KMS-11 (cell line): ENCODE results near the gene NCKAP1.

Experiments used
- H2AFZ ChIP-seq: fragments of 200-600 bp; sonication (generic); 2 replicates; pipeline ENCODE4 v1.6.1; 2016; ENCODE audit warnings: antibody characterized with exemption, mixed run types, low read depth
- H3K27ac ChIP-seq: fragments of 200-600 bp; sonication (generic); 2 replicates; pipeline ENCODE4 v1.6.1; 2016; ENCODE audit warnings: mild to moderate bottlenecking, mixed run types
- H3K27me3 ChIP-seq: fragments of 200-600 bp; sonication (generic); 2 replicates; pipeline ENCODE4 v1.6.1; 2017; ENCODE audit warnings: mild to moderate bottlenecking, low read depth, mixed run types, moderate library complexity; ENCODE audit not compliant: insufficient read depth
- H3K36me3 ChIP-seq: fragments of 200-600 bp; sonication (generic); 2 replicates; pipeline ENCODE4 v1.6.1; 2017; ENCODE audit warnings: mild to moderate bottlenecking, mixed run types; ENCODE audit not compliant: insufficient read depth
- H3K4me1 ChIP-seq: fragments of 200-600 bp; sonication (generic); 2 replicates; pipeline ENCODE4 v1.6.1; 2016; ENCODE audit warnings: mild to moderate bottlenecking, low read depth, mixed run types; ENCODE audit not compliant: poor library complexity, severe bottlenecking
- H3K4me2 ChIP-seq: fragments of 200-600 bp; sonication (generic); 2 replicates; pipeline ENCODE4 v1.7.0; 2016; ENCODE audit warnings: mild to moderate bottlenecking, mixed run types
- H3K4me3 ChIP-seq: fragments of 200-600 bp; sonication (generic); IDR thresholded peaks from 2 replicates; pipeline ENCODE4 v1.6.1; 2017; ENCODE audit warnings: low read depth, low read length, mixed read lengths; ENCODE audit not compliant: insufficient read depth
- H3K79me2 ChIP-seq: fragments of 200-600 bp; sonication (generic); 2 replicates; pipeline ENCODE4 v1.6.1; 2016; ENCODE audit warnings: low read depth, mixed run types; ENCODE audit not compliant: insufficient read depth
- H3K9ac ChIP-seq: fragments of 200-600 bp; sonication (generic); 2 replicates; pipeline ENCODE4 v1.6.1; 2016; ENCODE audit warnings: mild to moderate bottlenecking, mixed run types
- H4K20me1 ChIP-seq: fragments of 200-600 bp; sonication (generic); 2 replicates; pipeline ENCODE4 v1.6.1; 2016; ENCODE audit warnings: mild to moderate bottlenecking, mixed run types; ENCODE audit not compliant: insufficient read depth
- TF ChIP-seq, protein P1 (sequence below): fragments of 200-600 bp; sonication (generic); conservative IDR thresholded peaks from 2 replicates; pipeline ENCODE4 v1.6.1; 2017; ENCODE audit warnings: low read depth, mild to moderate bottlenecking, antibody characterized with exemption, low read length, moderate library complexity, mixed read lengths

Gene NCKAP1

DNA sequence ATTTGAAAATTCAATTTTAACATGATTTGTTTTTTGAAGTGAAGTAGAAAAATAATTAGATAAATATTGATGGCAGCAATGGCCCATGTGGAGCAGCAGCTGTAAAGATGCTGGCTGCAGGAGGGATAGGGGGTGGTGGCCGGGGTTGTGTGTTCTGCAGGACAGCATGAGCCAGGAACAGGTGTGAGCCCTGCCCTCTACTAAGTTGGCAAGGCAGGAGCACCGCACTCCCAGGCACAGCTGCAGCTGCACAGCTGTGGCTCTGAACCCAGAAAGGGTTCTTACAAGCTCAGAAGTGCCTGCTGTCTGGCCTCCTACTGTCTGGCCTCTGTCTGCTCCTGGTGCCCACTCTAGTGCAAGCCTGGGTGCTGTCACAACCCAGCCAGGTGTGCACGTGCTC lies 30.3 kb upstream of the NCKAP1 start:
- Histone ChIP-seq H3K4me1 (no peaks in the 10 kb centered on the region), H3K36me3 (no peaks in the 10 kb centered on the region), H3K27ac (no peak overlapping the region), H3K79me2 (no peaks in the 10 kb centered on the region), H2AFZ (no peak overlapping the region), H4K20me1 (no peaks in the 10 kb centered on the region), H3K9ac (no peak overlapping the region), H3K27me3 (no peaks in the 10 kb centered on the region), H3K4me3 (no peak overlapping the region), H3K4me2 (no peak overlapping the region)
- TF ChIP-seq, protein P1, sequence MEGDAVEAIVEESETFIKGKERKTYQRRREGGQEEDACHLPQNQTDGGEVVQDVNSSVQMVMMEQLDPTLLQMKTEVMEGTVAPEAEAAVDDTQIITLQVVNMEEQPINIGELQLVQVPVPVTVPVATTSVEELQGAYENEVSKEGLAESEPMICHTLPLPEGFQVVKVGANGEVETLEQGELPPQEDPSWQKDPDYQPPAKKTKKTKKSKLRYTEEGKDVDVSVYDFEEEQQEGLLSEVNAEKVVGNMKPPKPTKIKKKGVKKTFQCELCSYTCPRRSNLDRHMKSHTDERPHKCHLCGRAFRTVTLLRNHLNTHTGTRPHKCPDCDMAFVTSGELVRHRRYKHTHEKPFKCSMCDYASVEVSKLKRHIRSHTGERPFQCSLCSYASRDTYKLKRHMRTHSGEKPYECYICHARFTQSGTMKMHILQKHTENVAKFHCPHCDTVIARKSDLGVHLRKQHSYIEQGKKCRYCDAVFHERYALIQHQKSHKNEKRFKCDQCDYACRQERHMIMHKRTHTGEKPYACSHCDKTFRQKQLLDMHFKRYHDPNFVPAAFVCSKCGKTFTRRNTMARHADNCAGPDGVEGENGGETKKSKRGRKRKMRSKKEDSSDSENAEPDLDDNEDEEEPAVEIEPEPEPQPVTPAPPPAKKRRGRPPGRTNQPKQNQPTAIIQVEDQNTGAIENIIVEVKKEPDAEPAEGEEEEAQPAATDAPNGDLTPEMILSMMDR, result no peak

DNA sequence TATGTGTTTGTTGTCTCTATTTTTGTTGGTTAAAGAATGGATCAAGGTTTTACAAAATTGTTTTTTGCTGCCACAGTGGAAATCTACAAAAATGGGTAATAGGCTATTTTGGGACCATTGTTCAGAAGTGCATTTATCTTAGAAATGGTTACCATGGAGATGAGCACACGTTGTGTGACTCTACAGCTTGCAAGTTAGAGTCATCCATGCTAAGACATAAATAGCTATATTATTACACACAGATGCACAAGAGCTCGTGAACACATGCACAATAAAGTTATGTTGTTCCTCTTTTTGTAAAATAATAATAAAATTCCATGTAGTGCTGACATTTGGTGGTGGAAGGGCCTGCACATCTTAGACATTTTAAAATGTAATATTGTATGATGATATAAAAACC lies 24.8 kb upstream of the NCKAP1 start:
- Histone ChIP-seq H3K4me2 (no peak overlapping the region; the same call in 1 of the 2 replicates), H3K9ac (no peak overlapping the region), H3K4me1 (peaks cover 18% of the 10 kb centered on the region), H3K27ac (no peak overlapping the region), H4K20me1 (no peaks in the 10 kb centered on the region), H3K27me3 (no peaks in the 10 kb centered on the region), H3K79me2 (no peaks in the 10 kb centered on the region), H2AFZ (no peak overlapping the region), H3K36me3 (no peaks in the 10 kb centered on the region), H3K4me3 (no peak overlapping the region)
- TF ChIP-seq, protein P1, result no peak

DNA sequence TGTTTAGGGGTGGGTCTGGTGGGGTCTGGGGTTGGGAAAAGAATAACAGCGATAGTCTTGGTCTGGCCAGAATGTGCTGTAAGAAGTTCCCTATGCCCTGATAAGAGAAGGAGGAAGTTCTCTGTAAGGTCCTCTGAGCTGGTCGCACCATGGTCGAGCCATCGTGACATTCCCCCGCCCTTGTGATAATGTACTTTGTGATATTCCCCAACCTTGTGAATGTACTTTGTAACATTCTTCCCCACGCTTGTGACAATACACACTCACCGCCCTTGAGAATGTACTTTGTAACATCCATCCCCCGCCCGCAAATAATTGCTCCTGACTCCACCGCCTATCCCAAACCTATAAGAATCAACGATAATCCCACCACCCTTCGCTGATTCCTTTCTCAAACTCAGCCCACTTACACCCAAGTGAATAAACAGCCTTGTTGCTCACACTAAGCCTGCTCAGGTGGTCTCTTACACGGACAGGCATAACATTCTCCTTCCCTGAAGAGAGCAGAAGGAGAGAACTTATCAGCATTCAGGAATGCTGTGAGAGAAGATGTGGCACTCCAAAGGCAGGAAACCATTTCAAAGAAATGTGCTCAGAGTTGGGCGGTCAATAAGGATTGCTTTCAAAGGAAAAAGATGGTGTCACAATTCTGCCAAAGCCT lies 22.4 kb upstream of the NCKAP1 start:
- Histone ChIP-seq H2AFZ (no peak overlapping the region), H3K9ac (no peak overlapping the region), H3K4me2 (no peak overlapping the region), H3K4me3 (no peak overlapping the region), H3K36me3 (no peaks in the 10 kb centered on the region), H4K20me1 (no peaks in the 10 kb centered on the region), H3K4me1 (peaks cover 36% of the 10 kb centered on the region), H3K79me2 (no peaks in the 10 kb centered on the region), H3K27me3 (no peaks in the 10 kb centered on the region), H3K27ac (no peak overlapping the region)
- TF ChIP-seq, protein P1, result no peak

DNA sequence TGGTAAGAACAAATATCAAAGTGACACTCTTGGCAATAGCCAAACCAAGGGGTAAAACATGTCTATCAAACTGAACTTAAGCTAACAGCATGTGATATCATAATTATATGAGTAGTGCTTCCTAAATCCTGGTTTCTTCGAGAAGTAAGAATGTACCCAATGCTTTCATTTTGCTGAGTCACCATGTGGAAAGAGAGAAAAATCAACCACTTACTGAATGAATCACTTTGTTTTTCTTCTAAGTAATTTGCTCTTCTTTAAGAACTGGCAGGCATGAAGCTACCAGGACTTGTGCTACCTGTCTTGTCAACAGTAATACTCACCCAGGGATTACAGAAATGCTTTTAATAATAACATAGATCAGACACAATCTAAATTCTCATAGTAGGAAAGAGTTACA lies 21.3 kb upstream of the NCKAP1 start:
- Histone ChIP-seq H3K27ac (no peak overlapping the region), H3K4me2 (no peak overlapping the region), H3K4me3 (no peak overlapping the region), H3K27me3 (no peaks in the 10 kb centered on the region), H3K36me3 (no peaks in the 10 kb centered on the region), H3K79me2 (no peaks in the 10 kb centered on the region), H3K4me1 (peaks cover 36% of the 10 kb centered on the region), H2AFZ (peak overlapping the region; percentile 2; the same call in 1 of the 2 replicates), H4K20me1 (no peaks in the 10 kb centered on the region), H3K9ac (no peak overlapping the region)
- TF ChIP-seq, protein P1, result no peak
